ENCODE measurements around the gene TMTC1.
"Not testable (repeated sequence)": the region's sequence is repeated elsewhere in the genome, so short reads cannot be mapped to it uniquely, and the experiment has no call there.

The TMTC1 gene

GRCh38 chr12:29783773-29784666, at the start of gene TMTC1:
TSS of gene TMTC1 (minus strand) at chr12:29783942. CDS start at chr12:29783751, 191 bp downstream.
- no peak for DNase-seq

GRCh38 chr12:29831173-29831572, 47.4 kb upstream of the TMTC1 start:
- no peak for DNase-seq

- DNase-seq = no peak
Measured at GRCh38 chr12:29830391-29830790, 46.6 kb upstream of the TMTC1 start.

- no peak for DNase-seq
Measured at GRCh38 chr12:29818916-29819623, 35.3 kb upstream of the TMTC1 start.

- no peak for DNase-seq
Measured at GRCh38 chr12:29816874-29817725, 33.4 kb upstream of the TMTC1 start.

- not testable (repeated sequence) for DNase-seq
Measured at GRCh38 chr12:29809616-29810361, 26.0 kb upstream of the TMTC1 start.

GRCh38 chr12:29807129-29807528, 23.4 kb upstream of the TMTC1 start:
- DNase-seq = no peak

GRCh38 chr12:29804019-29804418, 20.3 kb upstream of the TMTC1 start:
- DNase-seq = no peak

GRCh38 chr12:29799591-29799990, 15.8 kb upstream of the TMTC1 start:
- DNase-seq = no peak

- no peak for DNase-seq
Measured at GRCh38 chr12:29797565-29798355, 14.0 kb upstream of the TMTC1 start.

GRCh38 chr12:29796823-29797263, 13.1 kb upstream of the TMTC1 start:
- DNase-seq = no peak

GRCh38 chr12:29795715-29796114, 12.0 kb upstream of the TMTC1 start:
- no peak for DNase-seq

- DNase-seq = no peak
Measured at GRCh38 chr12:29794862-29795261, 11.1 kb upstream of the TMTC1 start.

GRCh38 chr12:29792853-29793252, 9.1 kb upstream of the TMTC1 start:
- no peak for DNase-seq

- DNase-seq = no peak
Measured at GRCh38 chr12:29792132-29792531, 8.4 kb upstream of the TMTC1 start.

- DNase-seq = no peak
Measured at GRCh38 chr12:29782871-29783772, 620 bp downstream of the TMTC1 start.

GRCh38 chr12:29782285-29782870, 1.4 kb downstream of the TMTC1 start:
- DNase-seq = no peak

GRCh38 chr12:29781705-29782266, 2.0 kb downstream of the TMTC1 start:
- DNase-seq = no peak

GRCh38 chr12:29781188-29781587, 2.6 kb downstream of the TMTC1 start:
- no peak for DNase-seq

GRCh38 chr12:29780084-29780483, 3.7 kb downstream of the TMTC1 start:
- DNase-seq = no peak

Data from GOT3 (cell line).